GM18505 (cell line): ENCODE results near the gene CHN1.

Experiments used
- ATAC-seq: cut with Tn5 transposase; IDR thresholded peaks from one replicate; pipeline ENCODE4 v1.9.1; 2021; ENCODE audit not compliant: unreplicated experiment
- POLR2A ChIP-seq: IDR thresholded peaks from 4 replicates; pipeline ENCODE4 v1.6.1; 2011; ENCODE audit warnings: borderline replicate concordance; ENCODE audit not compliant: insufficient read depth, insufficient read length; ENCODE audit errors: extremely low read depth

CHN1 gene

DNA sequence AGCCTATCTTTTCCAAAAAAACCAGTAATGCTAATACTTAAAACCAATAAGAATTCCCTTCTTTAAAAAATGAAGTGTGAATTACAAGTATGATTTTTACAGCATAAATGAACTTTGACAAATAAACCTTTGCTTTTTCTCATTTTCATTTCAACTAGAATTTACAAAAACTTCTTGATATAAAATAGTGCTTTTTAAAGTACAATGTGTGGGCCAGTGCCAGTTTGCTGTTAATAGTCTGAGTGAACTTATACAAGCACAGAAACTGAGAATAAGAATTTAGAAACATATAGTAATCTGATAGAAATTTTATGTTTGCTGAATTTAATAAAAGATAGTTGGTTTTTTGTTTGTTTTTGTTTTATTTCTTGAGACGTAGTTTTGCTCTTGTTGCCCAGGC, 197.2 kb downstream of the CHN1 start:
- no peak for ATAC-seq
- no peak for TF ChIP-seq POLR2A

DNA sequence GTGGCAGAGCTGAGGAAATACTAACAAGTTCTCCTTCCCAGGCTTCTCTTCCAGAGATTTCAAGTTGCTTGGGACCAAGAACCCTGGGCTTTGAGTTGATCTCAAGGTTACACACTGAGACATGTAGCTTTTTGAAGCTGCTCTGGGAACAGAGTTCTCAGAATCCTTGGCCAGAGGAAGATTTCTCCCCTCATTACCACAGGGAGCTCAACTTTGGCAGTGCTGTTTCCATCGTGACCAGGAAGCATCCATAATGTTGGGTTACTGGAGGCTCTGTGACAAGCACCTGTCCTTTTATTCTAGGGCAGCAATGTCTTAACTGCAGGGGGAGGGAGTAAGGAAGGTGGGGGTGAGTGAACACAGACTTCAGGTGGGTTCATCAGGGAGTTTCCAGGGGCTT, 199.4 kb downstream of the CHN1 start:
- ATAC-seq: no peak
- no peak for TF ChIP-seq POLR2A

DNA sequence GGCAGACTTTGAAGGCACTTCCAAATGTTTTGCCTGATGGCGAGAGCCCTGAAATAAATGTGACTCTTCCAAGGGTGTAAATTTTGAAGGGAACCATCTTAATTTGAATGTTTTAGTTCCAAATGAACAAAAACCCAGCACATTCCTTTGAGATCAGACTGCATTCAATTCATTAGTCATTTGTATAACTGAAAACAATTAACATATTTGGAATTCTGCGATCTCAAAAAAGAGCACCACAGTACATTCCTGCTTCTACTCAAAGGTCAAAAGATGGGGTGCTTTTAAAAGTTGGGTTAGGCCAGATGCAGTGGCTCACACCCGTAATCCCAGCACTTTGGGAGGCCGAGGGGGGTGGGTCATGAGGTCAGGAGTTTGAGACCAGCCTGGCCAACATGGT, 202.7 kb downstream of the CHN1 start:
- no peak for TF ChIP-seq POLR2A
- no peak for ATAC-seq

DNA sequence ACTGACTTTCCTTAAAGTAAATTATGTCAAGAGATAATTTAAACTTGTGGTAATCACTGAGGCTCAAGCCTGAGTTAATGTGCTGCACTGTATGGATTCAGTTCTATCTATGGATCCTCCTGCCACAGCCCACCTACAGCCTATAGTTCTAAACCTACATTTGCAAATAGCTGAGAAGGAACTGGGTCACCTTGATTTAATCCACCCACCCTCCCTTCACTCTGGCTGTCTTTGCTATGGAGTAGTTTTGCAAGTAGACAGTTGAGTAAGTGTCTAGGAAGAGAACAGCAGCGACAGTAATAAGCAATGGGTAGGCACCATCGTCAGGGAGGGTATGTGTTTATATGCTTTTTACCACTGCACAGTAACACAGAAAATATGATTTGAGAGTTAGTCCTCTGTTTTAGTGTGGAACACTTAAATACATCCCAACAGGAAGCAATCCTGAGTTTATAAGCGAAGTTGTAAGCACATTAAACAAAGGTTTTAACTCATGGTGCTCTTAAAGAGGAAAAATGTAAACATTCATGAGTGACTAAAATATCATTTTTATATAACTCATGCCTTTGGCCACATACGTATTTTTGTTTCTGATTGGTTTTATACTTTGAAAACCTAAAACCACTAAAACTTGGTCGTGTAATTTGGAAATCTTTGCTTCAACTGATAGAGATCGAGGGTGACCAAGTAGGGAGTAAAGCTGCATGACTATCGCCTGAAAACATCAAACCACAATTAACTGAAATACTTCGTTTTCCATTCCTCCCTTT, 204.6 kb downstream of the CHN1 start:
- no peak for ATAC-seq

DNA sequence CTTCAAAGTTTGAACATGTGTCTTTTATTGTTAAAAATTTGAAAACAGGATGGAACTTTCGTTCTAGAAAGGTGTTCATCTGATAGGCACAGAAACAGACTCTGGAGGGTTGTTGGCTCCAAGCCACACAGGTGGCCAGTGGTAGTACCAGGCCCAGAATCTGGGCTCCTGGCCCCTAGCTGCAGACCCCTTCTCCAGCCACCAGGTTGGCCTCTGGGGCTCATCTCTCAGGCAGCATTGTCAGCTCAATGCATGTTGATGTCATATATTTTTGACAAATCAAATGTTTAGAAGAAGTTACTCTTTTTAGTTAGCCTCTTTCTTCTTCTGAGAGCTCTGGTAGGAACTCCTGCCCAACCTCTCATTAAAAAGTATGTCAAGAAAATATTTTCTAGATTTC, 206.4 kb downstream of the CHN1 start:
- ATAC-seq: no peak
- TF ChIP-seq POLR2A: no peak

More for the DNA sequence above, 204.6 kb downstream of the CHN1 start:
- TF ChIP-seq POLR2A: no peak

DNA sequence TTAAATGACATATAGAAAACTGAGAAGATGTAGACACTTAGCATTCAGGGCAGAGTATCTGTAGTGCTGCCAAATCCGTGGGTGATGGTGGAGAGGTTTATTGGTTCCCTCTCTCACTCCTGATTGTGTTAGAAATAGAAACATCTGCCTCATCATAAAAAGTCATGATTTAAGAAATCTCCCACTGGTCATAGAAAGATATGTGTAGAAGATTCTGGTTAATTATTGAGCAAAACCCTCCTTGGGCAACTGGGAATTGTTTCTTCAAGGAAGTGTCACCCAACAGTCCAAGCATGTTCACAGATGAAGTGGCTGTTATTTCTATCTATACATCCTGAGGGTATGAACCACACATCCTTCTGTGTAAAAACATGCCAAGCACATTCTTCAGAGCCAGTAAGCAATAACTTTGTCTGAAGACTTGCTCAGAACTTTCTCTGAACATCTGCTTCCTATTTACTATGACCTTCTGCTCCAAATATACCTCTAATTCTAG, 207.4 kb downstream of the CHN1 start:
- no peak for ATAC-seq
- TF ChIP-seq POLR2A: no peak

DNA sequence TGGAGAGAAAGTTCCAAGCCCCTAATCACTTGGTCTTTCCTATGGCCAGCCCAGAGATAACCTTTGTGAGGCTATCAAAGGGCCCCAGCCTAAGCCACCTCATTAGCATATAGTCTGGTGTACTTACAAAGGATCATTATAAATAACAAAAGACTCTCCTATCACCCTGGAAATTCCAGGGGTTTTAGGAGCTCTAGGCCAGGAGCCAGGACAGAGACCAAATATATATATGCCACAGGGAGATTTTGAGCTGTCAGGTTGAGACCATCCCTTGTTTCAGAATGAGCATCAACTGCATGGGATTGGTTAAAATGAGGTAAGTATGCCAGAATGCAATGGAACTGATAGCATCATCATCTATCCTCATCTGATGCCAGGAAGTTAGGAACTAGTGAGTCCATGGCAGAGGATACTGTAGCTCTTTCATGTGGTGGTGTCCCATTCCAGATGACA, 208.8 kb downstream of the CHN1 start:
- TF ChIP-seq POLR2A: no peak
- no peak for ATAC-seq

DNA sequence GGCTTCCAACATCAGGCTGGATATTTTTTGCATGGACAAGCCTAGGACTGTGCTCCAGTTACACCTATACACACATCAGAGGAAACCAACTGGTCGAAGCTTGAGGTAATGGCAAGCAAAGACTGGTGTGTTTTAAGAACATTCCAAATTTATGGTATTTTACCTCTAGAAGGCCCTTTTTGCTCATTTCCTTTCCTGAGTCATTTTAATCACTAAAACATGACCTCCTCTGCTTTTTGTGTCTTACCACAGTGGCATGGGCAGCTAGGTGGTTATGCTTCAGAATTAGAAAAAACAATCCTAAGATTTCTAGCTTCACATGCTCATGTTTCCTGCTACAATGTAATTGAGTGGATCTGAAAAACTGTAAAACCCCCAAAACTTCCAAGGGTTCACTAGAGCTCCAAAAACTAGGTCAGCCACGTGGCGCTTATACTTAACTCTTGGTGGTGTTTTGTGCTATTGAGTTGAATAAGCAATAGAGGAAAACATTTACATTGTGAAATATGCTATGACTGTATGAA, 210.3 kb downstream of the CHN1 start:
- TF ChIP-seq POLR2A: no peak
- no peak for ATAC-seq

DNA sequence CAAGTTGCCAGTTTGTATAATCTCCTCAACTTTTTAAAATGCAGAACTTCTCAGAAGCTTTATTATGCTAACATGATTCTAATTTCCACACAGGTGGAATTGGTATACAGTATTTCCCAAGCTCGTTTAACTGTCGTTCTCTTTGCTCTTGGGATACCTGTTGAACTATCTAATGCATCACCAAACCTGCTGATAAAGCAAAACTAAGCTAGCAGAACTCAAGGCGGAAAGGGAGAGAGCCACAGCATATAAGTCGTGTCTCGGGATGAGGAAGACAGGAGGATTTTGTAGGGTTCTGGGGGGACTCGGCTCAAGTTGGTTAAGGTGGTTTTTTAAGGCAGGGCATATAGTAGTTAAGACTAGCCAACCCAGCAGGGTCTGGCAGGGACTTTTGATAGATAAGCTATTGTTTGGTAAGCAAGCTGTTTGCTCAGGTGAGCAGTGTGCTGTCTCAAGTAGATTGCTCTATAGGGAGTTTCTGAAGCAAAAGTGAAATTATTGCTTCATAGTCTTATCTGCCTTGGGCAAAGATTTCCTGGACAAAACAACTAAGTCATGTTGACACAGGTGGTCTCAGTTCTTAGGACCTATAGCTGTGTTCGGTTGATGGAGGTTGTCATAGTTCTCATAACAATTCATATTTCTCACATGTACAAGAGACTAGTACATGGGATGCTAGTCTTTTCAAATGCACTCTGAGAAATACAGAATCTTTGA, 212.7 kb downstream of the CHN1 start:
- no peak for TF ChIP-seq POLR2A
- ATAC-seq: no peak

DNA sequence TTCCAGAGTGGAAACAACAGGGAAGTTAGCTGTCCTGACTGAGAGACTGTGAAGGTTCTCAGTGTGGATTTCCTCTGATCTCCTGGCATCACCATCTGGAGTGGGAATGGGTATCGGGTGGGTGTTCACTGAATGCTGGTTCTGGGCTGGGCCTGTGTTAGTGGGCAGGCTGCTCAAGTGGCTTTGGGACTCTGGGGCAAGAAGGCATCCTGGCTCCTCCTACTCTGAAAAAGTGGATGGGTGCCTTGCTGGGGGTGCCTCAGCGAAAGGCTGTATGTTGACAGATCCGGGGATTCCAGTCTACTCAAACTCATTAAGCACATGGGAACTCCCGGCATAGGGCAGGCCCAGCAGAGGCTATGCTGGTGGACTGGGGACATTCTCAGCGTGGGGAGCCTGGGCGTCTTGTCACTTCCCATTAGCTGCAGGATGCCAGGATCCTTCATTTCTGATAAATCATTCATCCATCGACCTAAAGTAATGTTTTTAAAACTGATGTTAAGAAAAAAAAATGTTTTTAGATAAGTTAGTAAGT, 213.4 kb downstream of the CHN1 start:
- TF ChIP-seq POLR2A: no peak
- ATAC-seq: no peak

DNA sequence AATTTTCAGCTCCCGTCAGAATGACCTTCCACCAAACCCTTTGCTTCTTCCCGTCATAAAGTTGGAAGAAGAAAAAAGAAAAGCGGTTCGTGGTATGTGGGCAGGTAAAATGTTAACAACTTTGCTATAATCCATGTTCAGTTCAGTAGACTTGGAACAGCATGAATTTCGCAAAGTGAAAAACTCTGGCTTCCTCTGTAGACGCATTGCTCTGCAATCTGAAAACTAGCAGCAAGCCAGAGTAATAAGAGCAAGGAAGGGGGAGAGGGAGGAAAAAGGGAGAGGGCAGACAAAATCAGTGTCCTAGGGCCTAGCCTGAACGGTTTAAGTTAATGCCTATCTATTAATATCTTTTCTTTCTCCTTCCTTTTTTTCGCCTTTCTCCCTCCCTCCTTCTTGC, 214.2 kb downstream of the CHN1 start:
- TF ChIP-seq POLR2A: no peak
- ATAC-seq: no peak

DNA sequence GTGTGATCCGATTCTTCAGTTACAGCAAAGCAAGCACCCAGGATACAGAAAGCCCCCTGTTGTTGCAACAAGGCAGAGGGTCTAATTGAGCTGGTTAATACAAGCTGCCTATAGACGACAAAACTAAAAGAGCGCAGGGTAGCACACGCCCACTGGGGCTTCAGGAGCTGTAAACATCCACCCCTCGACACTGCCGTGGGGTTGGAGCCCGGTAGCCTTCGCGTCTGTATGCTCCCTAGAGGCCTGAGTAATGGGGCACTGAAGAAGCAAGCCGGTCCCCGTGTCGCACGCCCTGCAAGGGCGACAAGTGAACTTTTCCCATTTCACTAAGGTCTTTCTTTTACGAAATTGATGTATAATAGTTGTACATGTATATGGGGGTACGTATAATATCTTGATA, 216.2 kb downstream of the CHN1 start:
- ATAC-seq: no peak
- no peak for TF ChIP-seq POLR2A

DNA sequence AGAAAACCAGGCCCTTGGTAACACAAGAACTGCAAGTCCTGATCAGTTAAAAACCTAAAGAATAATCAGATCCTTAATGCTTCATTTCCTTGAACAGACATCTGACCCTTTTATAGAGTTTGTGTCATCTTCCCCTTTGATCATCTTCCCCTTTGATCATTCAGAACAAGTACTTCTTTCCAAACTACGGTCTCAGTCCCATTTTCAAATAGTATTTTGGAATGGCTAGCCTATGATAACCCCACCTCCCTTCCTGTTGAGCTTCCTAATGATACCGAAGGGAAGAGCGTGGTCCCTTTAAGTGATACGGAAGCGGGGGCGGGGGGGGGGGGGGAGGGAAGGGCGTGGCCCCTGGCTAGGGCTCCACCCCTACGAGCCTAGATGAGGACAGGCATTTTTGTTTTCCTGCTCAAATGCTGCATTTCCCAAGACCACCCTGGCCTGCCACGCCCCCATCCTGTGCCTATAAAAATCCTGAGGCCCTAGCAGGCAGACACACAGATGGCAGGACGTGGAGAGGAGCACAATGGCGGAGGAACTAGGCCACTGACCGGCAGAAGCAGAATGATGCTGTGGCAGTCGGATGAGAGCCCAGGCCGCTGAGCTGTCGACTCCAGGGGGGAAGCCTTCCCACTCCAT, 216.8 kb downstream of the CHN1 start:
- TF ChIP-seq POLR2A: no peak
- no peak for ATAC-seq
